Measurements from ENCODE around the gene SHROOM4. TPM values are rescaled to one million over a fixed set of nuclear protein-coding genes. Genes with fewer than 3 reads are reported as not detected.

SHROOM4 gene
- total and polyA plus RNA-seq, 2 of the 13 experiments (the other 11 are each of a cell fraction or from before 2014, with no cell fraction given), result 0.08 to 0.18 TPM

- TF ChIP-seq SOX5 (CRISPR knock-in tag; IDR thresholded peaks at IDR 0.05; ENCODE audit: borderline replicate concordance) (no peak), RFX3 (CRISPR knock-in tag; IDR thresholded peaks at IDR 0.05) (no peak)
These were observed 102.1 kb downstream of the SHROOM4 start (continued) for GRCh38 chrX:50711907-50712306.

GRCh38 chrX:50707955-50708699 is 105.9 kb downstream of the SHROOM4 start:
- FAIRE-seq (no peak), DNase-seq (ENCODE audit: low spot score) (no peak), ATAC-seq (no peak)
- no TSS peak for BruUV-seq (replicated peaks)
- WGBS (ENCODE audit: low lambda C conversion rate), result 39% methylated on average over 4 of the region's 8 CpGs
- Histone ChIP-seq H3K36me3 (replicated peaks in 1 of 2; ENCODE audit: control insufficient read depth in 1 of 2, insufficient read depth in 2 of 2, low read length in 2 of 2) (no peaks in the 10 kb centered on the region), H2AFZ (ENCODE audit: low read length) (no peak overlapping the region), H3K27me3 (ENCODE audit: control insufficient read depth in 1 of 2, insufficient read depth in 2 of 2, low read length in 2 of 2) (no peaks in the 10 kb centered on the region), H3K9ac (ENCODE audit: insufficient read depth, low read depth, low read length) (no peak overlapping the region), H3K4me3 (replicated peaks in 1 of 3; ENCODE audit: insufficient read depth in 1 of 3, low read depth in 2 of 3, low read length in 3 of 3) (no peak overlapping the region), H3K4me2 (ENCODE audit: low read depth, low read length) (no peak overlapping the region), H3K4me1 (ENCODE audit: insufficient read depth, low read length) (no peaks in the 10 kb centered on the region), H3K9me3 (ENCODE audit: low read length) (no peaks in the 10 kb centered on the region), H3K79me2 (ENCODE audit: insufficient read depth, low read length) (no peaks in the 10 kb centered on the region), H4K20me1 (ENCODE audit: insufficient read depth, low read length) (no peaks in the 10 kb centered on the region), H3K27ac (ENCODE audit: extremely low read length, insufficient read depth, low read length) (no peak overlapping the region)
- CTCF ChIA-PET (ENCODE audit: low intra/inter-chr PET ratio, low total read pairs), result no interaction called here
- POLR2A ChIA-PET, result no interaction called here
- intact Hi-C loops (cut with micrococcal nuclease; ENCODE audit: unreplicated experiment) (no loop called here), in situ Hi-C loops (cut with HindIII; ENCODE audit: extremely low pct_ligation_motif_present, low pct_unique_long_range_greater_than_20kb) (no loop called here)
- TF ChIP-seq GZF1 (CRISPR knock-in tag; IDR thresholded peaks at IDR 0.05) (no peak), ZNF326 (CRISPR knock-in tag; IDR thresholded peaks at IDR 0.05; ENCODE audit: borderline replicate concordance) (no peak), HNF4A (CRISPR knock-in tag; IDR thresholded peaks at IDR 0.05) (no peak), HNF4G (IDR thresholded peaks at IDR 0.05; ENCODE audit: borderline replicate concordance, low read depth, low read length) (no peak), HNF4G (CRISPR knock-in tag; IDR thresholded peaks at IDR 0.05; ENCODE audit: borderline replicate concordance, low read depth) (no peak), WIZ (CRISPR knock-in tag; IDR thresholded peaks at IDR 0.05) (no peak), FOXO4 (CRISPR knock-in tag; conservative IDR thresholded peaks at IDR 0.05) (no peak), CERS6 (CRISPR knock-in tag; IDR thresholded peaks at IDR 0.05) (no peak), ZNF709 (CRISPR knock-in tag; IDR thresholded peaks at IDR 0.05) (no peak), ZNF629 (CRISPR knock-in tag; conservative IDR thresholded peaks at IDR 0.05) (no peak), ZNF205 (CRISPR knock-in tag; IDR thresholded peaks at IDR 0.05) (no peak), ZNF816 (CRISPR knock-in tag; IDR thresholded peaks at IDR 0.05; ENCODE audit: borderline replicate concordance) (no peak), ZSCAN25 (CRISPR knock-in tag; IDR thresholded peaks at IDR 0.05) (no peak), ZNF619 (CRISPR knock-in tag; IDR thresholded peaks at IDR 0.05) (no peak), ELF4 (CRISPR knock-in tag; IDR thresholded peaks at IDR 0.05; ENCODE audit: borderline replicate concordance) (no peak), ZNF17 (CRISPR knock-in tag; IDR thresholded peaks at IDR 0.05) (no peak)

Data from HepG2 (cell line).